Stimulated activated CD8-positive, alpha-beta memory T cell treated with anti-CD3 and anti-CD28 coated beads, Interleukin-4, amount 100 ng/mL, for 4 hours (primary cell): ENCODE measurements around the gene SLF2.
"Not testable (repeated sequence)": the region's sequence is repeated elsewhere in the genome, so short reads cannot be mapped to it uniquely, and the experiment has no call there.

Source experiments
- DNase-seq, 2 donors: peaks; one replicate each; pipeline ENCODE4 v3.0.0-alpha.2; 2020; ENCODE audit warnings: low read depth in 2 of 2, low spot score in 1 of 2

SLF2 gene

GRCh38 chr10:100879741-100880360 is 32.9 kb upstream of the SLF2 start:
- DNase-seq, result no peak

- no peak for DNase-seq
Measured at GRCh38 chr10:100881556-100882213, 31.1 kb upstream of the SLF2 start.

- no peak for DNase-seq
Measured at GRCh38 chr10:100882252-100882651, 30.5 kb upstream of the SLF2 start.

GRCh38 chr10:100882671-100883311 is 30.0 kb upstream of the SLF2 start:
- no peak for DNase-seq

GRCh38 chr10:100883312-100883821 is 29.4 kb upstream of the SLF2 start:
- no peak for DNase-seq

- DNase-seq, result not testable (repeated sequence)
Measured at GRCh38 chr10:100885611-100886010, 27.2 kb upstream of the SLF2 start.

- DNase-seq, result no peak
Measured at GRCh38 chr10:100886091-100886490, 26.7 kb upstream of the SLF2 start.

GRCh38 chr10:100886521-100886920 is 26.2 kb upstream of the SLF2 start:
- no peak for DNase-seq

GRCh38 chr10:100886963-100887362 is 25.8 kb upstream of the SLF2 start:
- DNase-seq, result no peak

- no peak for DNase-seq
Measured at GRCh38 chr10:100887761-100888296, 24.9 kb upstream of the SLF2 start.

- no peak for DNase-seq
Measured at GRCh38 chr10:100888957-100889356, 23.8 kb upstream of the SLF2 start.

- DNase-seq, result no peak
Measured at GRCh38 chr10:100889546-100889945, 23.2 kb upstream of the SLF2 start.

GRCh38 chr10:100890141-100890672 is 22.6 kb upstream of the SLF2 start:
- DNase-seq, result no peak

- no peak for DNase-seq
Measured at GRCh38 chr10:100890673-100891317, 22.0 kb upstream of the SLF2 start.

- no peak for DNase-seq
Measured at GRCh38 chr10:100894033-100894432, 18.7 kb upstream of the SLF2 start.

- no peak for DNase-seq
Measured at GRCh38 chr10:100894589-100895294, 18.0 kb upstream of the SLF2 start.

- no peak for DNase-seq
Measured at GRCh38 chr10:100895346-100895745, 17.4 kb upstream of the SLF2 start.

GRCh38 chr10:100895896-100896295 is 16.9 kb upstream of the SLF2 start:
- no peak for DNase-seq

- no peak for DNase-seq
Measured at GRCh38 chr10:100896876-100897461, 15.8 kb upstream of the SLF2 start.

GRCh38 chr10:100897976-100898375 is 14.8 kb upstream of the SLF2 start:
- DNase-seq, result no peak
